Dermis lymphatic vessel endothelial cell (primary cell): ENCODE data around the gene DALRD3. TPM values are rescaled to one million over a fixed set of nuclear protein-coding genes. Genes with fewer than 3 reads are reported as not detected.

Experiments
- total RNA-seq: library from RNA; depleted of rRNA; stranded (reverse); fragments of >200 nt; gene quantifications from 2 replicates; pipeline ENCODE4 v1.2.1, GENCODE V29; 2014

The DALRD3 gene
- total RNA-seq, result 32.2 and 35.2 TPM in 2 replicates

GRCh38 chr3:49017971-49018706 is at the start of gene DALRD3:
DALRD3 (minus strand) TSS chr3:49018580; CDS start chr3:49018564, 16 bp downstream.

GRCh38 chr3:49028673-49029562 is 10.5 kb upstream of the DALRD3 start, which contains the start of gene IMPDH2:
IMPDH2 (minus strand) TSS chr3:49029398; CDS start chr3:49029350, 48 bp downstream.

GRCh38 chr3:49021813-49022687 is 3.7 kb upstream of the DALRD3 start, which contains the start of gene NDUFAF3:
NDUFAF3 (plus strand) TSS chr3:49022121; CDS start chr3:49022145, 24 bp downstream.

GRCh38 chr3:49007068-49007770 is 11.2 kb downstream of the DALRD3 start, which contains the start of gene WDR6:
WDR6 (plus strand) TSS chr3:49007391; CDS start chr3:49007432, 41 bp downstream.

GRCh38 chr3:48989796-48990635 is 28.4 kb downstream of the DALRD3 start, which contains the start of gene P4HTM:
P4HTM (plus strand) TSS chr3:48990241; CDS start chr3:48990257, 16 bp downstream.

Other genes with a start within 250 kb of the DALRD3 start
- 31.5 and 32.1 TPM in 2 replicates for gene PRKAR2A, start 170.7 kb downstream of the DALRD3 start, total RNA-seq
- gene SLC25A20, start 119.7 kb downstream of the DALRD3 start, total RNA-seq, result 25.3 and 27.3 TPM in 2 replicates
- gene ARIH2, start 99.7 kb downstream of the DALRD3 start, total RNA-seq, result 62.5 and 72.5 TPM in 2 replicates
- gene P4HTM, start 28.3 kb downstream of the DALRD3 start, total RNA-seq, result 3.0 and 3.2 TPM in 2 replicates
- gene WDR6, start 11.2 kb downstream of the DALRD3 start, total RNA-seq, result 90.8 and 94.9 TPM in 2 replicates
- 46.2 and 62.9 TPM in 2 replicates for gene NDUFAF3, start 3.5 kb upstream of the DALRD3 start, total RNA-seq
- gene IMPDH2, start 10.8 kb upstream of the DALRD3 start, total RNA-seq, result 149 and 269 TPM in 2 replicates
- gene QRICH1, start 75.5 kb upstream of the DALRD3 start, total RNA-seq, result 41.9 and 56.0 TPM in 2 replicates
- gene QARS1, start 86.2 kb upstream of the DALRD3 start, total RNA-seq, result 477 and 512 TPM in 2 replicates
- 32.7 and 39.1 TPM in 2 replicates for gene USP19, start 102.2 kb upstream of the DALRD3 start, total RNA-seq
- gene LAMB2, start 114.5 kb upstream of the DALRD3 start, total RNA-seq, result 689 and 1,344 TPM in 2 replicates
- gene CCDC71, start 147.8 kb upstream of the DALRD3 start, total RNA-seq, result 16.1 and 16.4 TPM in 2 replicates
- 47.6 and 125 TPM in 2 replicates for gene KLHDC8B, start 153.0 kb upstream of the DALRD3 start, total RNA-seq